GM12892 (cell line): ENCODE measurements around the gene MTFR1L.

Experiments
- POLR2A ChIP-seq: IDR thresholded peaks from 2 replicates; pipeline ENCODE4 v1.6.1; 2011; ENCODE audit warnings: low read depth, low read length, control low read depth
- POLR2AphosphoS5 ChIP-seq: IDR thresholded peaks from 2 replicates; pipeline ENCODE4 v1.6.1; 2011; ENCODE audit warnings: low read depth, low read length, control low read depth
- TAF1 ChIP-seq: IDR thresholded peaks from 2 replicates; pipeline ENCODE4 v1.6.1; 2011; ENCODE audit warnings: low read depth, mild to moderate bottlenecking, control low read depth, low read length, borderline replicate concordance

DNA sequence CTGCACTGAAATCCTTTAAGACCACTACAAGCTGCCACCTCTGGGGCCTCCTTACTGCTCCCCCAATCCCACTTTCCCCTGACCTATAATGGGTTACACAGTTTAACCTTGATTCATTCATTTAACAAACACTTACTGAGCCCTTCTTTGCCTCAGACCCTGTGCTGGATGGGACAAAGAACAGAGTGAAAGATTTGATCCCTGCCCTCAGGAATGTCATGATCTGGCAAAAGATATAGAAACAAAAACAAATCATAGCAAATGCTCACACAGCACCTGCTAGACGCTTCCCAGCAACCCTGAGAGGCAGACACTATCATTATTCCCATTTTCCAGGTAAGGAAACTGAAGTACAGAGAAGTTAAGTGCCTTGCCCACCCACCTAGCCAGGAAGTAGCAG lies 46.5 kb downstream of the MTFR1L start:
- TF ChIP-seq POLR2AphosphoS5 = no peak
- no peak for TF ChIP-seq POLR2A
- TF ChIP-seq TAF1 = no peak
